HG03520 (cell line): ENCODE data around the gene TGM5.
"Not testable (repeated sequence)": the region's sequence is repeated elsewhere in the genome, so short reads cannot be mapped to it uniquely, and the experiment has no call there.

ENCODE experiments used
- ATAC-seq: cut with Tn5 transposase; IDR thresholded peaks from one replicate; pipeline ENCODE4 v1.9.1; 2021; ENCODE audit warnings: mild to moderate bottlenecking, moderate library complexity; ENCODE audit not compliant: unreplicated experiment

Gene TGM5, protein sequence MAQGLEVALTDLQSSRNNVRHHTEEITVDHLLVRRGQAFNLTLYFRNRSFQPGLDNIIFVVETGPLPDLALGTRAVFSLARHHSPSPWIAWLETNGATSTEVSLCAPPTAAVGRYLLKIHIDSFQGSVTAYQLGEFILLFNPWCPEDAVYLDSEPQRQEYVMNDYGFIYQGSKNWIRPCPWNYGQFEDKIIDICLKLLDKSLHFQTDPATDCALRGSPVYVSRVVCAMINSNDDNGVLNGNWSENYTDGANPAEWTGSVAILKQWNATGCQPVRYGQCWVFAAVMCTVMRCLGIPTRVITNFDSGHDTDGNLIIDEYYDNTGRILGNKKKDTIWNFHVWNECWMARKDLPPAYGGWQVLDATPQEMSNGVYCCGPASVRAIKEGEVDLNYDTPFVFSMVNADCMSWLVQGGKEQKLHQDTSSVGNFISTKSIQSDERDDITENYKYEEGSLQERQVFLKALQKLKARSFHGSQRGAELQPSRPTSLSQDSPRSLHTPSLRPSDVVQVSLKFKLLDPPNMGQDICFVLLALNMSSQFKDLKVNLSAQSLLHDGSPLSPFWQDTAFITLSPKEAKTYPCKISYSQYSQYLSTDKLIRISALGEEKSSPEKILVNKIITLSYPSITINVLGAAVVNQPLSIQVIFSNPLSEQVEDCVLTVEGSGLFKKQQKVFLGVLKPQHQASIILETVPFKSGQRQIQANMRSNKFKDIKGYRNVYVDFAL

DNA sequence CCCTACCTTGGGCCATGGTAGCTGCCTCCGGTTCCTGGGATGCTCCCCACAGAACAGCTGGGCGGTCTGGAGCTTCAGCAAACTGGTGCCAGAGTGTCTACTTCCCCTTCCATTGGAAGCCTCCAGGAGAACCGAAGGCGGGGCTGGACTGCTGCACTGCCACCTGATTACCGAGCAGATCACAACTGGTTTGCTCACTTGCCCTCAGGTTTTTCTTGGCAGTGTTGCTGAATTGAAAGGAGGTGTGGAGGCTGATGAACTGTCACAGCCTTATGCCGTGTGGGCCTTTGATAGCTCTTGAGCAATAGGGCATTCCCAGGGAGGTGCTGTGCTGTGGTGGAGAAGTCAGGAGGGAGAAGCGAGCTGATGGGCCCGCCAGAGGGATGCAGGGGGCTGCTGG lies at the start of gene TGM5:
TSS of gene TGM5 (minus strand) at position 95 of the 400 bp plus-strand sequence. CDS start at position 16, 79 bp downstream.
- no peak for ATAC-seq

DNA sequence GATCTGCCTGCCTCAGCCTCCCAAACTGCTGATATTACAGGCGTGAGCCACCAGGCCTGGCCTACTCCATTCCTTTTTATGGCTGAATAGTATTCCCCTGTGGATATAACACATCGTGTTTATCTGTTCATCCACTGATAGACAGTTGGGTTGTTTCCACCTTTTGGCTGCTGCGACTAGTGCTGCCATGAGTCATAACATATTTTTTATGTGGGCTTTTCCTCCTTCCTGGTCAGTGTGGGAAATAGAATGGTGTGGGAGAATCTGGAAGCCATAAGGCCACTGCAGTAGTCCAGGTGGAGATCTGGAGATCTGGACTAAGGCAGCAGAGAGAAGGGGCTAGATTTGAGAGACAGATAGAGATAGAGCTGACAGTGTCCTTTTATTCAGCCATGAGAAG lies 47.4 kb upstream of the TGM5 start:
- no peak for ATAC-seq

DNA sequence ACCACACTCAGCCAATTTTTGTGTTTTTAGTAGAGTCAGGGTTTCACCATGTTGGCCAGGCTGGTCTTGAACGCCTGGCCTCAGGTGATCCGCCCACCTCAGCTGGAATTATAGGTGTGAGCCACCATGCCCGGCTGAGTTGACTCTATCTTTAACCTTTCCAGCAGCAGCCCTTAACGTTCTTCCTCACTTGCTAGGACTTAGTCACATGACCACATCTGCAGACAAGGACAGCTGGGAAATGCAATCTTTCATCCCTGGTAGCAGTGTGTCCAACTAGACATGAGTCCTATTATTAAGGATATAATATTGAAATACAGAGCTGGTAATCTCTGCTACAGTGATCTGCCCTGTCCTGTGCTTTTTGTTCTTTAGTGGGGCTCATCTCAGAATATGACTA lies 45.6 kb upstream of the TGM5 start:
- ATAC-seq: no peak

- ATAC-seq: no peak
These were observed 35.6 kb upstream of the TGM5 start, which contains the start of gene TGM7 for GRCh38 chr15:43302205-43302817. TSS of gene TGM7 (minus strand) at chr15:43302255.

DNA sequence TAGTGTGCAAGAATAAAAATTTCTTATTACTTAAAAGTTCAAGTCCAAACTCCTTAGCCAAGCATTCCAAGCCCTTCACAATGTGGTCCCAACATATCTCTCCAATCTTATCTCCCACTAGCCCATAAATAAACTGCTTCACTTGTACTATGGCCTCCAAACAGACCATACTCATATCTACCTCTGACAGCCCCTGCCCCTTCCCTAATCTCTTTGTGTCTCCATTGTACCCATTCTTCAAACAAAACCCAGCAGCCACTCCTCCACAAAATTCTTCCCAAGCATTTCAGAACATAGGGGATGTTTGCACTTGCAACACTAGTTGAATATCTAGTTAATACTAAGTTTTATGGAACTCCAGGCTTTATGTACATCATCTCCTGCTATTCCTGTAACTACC lies 33.2 kb upstream of the TGM5 start:
- ATAC-seq: no peak

- ATAC-seq: no peak
These were observed 32.7 kb upstream of the TGM5 start for GRCh38 chr15:43299411-43299810.

GRCh38 chr15:43294091-43294706 lies 27.5 kb upstream of the TGM5 start:
- no peak for ATAC-seq

DNA sequence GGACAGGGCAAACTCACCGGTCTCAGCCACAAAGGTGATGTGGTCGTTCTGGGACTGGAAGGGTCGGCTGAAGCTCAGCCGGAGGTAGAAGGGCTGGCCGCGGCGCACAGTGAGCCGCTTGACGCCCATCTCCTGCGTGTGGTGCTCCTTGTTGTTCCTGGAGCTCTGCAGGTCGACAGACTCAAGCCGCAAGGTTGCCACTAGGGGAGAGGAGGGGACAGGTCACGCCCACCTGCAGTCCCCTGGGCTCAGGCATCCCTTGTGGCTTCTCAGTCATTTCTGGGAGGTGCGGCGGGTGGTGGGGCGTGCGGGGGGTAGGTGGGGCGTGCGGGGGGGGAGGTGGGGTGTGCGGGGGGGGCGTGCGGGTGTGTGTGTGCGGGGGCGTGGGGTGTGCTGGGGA lies 26.7 kb upstream of the TGM5 start:
- ATAC-seq: no peak

DNA sequence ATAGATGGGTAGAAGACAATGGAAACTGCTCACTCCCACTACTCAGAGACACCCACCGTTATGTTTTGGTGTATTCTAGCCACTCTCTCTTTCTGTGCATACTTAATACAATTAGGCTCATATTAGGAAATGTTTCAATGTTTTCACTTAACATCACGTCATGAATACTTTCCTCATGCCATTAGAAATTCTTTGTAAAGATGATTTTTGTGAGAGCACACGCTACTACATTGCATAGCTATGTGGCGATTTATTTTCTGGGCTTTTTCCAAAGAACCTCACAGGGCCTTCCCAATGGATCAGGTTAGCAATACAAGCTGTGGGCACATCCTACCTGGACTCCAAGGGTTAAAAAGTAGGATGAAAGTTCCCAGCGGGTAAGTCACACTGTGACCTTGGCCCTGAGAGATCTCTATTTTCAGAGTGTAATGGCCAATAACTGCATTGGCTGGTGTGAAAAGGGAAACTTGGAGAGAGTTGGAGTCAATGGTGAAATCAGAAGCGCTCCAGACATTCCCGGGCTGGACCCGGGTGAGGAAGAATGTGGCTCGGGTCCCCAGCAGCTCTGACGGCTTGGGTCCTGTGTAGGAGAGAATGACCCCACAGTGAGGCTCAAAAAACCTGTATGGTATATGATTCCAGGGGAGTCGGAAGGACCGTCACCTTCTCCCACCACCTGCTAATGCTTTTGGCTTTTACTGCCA lies 25.8 kb upstream of the TGM5 start:
- ATAC-seq: no peak

DNA sequence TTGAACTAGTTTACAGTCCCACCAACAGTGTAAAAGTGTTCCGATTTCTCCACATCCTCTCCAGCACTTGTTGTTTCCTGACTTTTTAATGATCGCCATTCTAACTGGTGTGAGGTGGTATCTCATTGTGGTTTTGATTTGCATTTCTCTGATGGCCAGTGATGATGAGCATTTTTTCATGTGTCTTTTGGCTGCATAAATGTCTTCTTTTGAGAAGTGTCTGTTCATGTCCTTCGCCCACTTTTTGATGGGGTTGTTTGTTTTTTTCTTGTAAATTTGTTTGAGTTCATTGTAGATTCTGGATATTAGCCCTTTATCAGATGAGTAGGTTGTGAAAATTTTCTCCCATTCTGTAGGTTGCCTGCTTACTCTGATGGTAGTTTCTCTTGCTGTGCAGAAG lies 22.9 kb upstream of the TGM5 start:
- not testable (repeated sequence) for ATAC-seq

GRCh38 chr15:43287254-43287653 lies 20.5 kb upstream of the TGM5 start:
- ATAC-seq: no peak

DNA sequence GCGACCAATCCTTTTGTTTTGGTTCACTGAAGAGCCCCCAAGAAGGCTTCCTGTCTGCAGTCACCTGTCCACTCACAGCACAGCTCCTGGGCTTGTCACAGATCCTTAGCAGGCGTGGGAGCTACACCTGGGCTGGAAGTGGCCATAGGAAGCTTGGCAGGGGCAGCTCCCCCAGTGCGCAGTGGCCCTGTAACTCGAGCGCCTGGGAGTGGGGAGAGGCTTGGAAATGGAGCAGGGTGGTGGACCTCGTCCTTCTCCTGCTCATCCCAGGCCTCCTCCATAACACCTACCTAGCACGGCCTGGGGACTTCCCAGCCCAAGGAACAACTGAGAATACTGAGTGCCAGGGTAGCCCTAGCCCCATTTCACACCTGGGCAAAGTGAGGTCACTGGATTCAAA lies 19.3 kb upstream of the TGM5 start:
- ATAC-seq: no peak

DNA sequence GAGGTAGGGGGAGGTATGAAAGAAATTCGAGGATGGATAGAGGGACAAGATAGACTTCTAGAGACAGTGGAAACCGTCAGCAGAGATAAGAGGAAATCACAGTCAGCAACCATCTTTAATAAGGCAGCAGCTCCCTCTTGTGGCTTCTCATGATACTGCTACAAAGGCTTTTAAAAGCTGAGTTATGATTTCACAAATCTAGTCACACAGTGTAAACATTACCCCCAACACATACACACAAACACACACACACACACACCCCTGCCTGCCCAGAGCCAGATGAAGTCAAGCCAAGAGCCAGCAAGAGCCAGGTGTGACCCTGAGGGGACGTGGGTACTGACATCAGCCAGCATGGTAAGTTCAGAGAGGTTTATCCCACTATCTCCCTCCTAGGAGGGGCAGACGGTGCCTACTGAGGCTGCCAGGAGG lies 18.9 kb upstream of the TGM5 start:
- ATAC-seq: no peak

DNA sequence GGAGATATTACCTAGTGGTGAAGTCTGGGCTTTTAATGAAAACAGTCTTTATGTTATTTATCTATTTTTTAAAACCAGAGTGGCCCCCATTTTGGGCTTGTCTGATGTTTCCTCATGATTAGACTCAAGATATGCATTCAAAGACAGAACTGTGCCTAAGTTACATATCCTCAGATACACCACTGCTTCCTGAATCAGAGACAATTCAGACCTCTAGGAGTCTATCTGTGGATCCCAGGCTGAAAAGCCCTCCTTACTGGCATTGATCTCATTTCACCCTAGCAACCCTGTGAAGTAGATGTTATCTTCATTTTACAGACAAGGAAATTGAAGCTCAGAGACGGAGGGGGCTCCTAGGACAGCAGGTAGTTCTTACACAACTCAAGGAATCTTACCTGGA lies 16.8 kb upstream of the TGM5 start:
- no peak for ATAC-seq

DNA sequence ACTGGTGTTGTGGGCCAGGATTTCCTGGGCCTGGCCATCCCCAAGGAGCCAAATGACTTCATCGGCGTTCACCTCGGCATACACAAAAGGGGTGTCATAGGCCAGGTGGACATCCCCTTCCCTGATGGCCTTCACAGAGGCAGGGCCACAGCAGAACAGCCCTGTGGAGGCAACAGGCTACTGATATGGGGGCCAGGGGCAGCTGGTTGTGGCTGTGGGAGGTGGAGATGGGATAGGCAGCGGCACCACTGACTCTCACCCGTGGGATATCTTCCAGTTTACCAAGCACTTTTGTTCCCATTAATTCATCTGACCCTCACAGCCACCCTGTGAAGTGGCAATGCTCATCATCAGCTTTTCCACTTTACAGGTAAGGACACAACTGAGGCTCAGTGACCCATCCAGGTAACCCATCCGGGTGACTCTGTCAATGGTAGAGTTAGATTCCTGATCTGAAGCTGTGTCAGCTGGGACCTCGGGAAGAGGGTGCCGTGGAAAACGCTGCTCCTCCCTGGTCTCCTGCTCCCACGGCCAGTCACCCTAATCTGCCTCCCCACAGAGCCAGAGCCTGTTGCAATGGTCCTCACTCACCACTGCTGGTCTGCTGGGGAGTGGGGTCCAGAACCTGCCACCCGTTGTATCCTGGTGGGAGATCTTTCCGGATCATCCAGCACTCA lies 15.3 kb upstream of the TGM5 start:
- no peak for ATAC-seq

- no peak for ATAC-seq
These were observed 14.3 kb upstream of the TGM5 start for GRCh38 chr15:43280996-43281395.

DNA sequence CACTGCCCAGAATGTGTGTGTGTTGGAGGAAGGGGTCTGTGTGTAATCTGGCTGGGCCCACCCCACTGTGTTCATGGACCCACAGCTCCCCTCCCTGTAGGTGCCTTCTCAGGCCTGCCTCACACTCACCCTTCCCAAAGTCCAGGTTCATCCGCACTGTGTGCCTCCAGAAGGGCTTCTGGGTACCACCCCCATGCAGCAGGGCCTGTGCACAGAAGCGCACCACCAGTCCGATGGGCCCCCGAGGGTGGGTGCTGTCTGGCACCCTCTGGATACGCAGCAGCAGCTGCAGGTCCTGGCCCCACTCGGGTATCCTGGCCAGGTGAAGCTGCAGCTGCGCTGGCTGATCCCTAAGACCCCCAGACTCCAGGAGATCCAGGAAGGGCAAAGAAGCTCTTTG lies 12.8 kb upstream of the TGM5 start:
- no peak for ATAC-seq

GRCh38 chr15:43278869-43279268 lies 12.1 kb upstream of the TGM5 start:
- ATAC-seq: no peak

- ATAC-seq: no peak
These were observed 11.2 kb upstream of the TGM5 start for GRCh38 chr15:43277901-43278300.

GRCh38 chr15:43277231-43277823 lies 10.6 kb upstream of the TGM5 start:
- no peak for ATAC-seq
